Measurements from ENCODE around the gene CDYL2.

- no peak for TF ChIP-seq CTCF (IDR thresholded peaks at IDR 0.05; ENCODE audit: poor library complexity, severe bottlenecking)
- no peak for TF ChIP-seq RAD21 (conservative IDR thresholded peaks at IDR 0.05)
- TF ChIP-seq, protein P1, sequence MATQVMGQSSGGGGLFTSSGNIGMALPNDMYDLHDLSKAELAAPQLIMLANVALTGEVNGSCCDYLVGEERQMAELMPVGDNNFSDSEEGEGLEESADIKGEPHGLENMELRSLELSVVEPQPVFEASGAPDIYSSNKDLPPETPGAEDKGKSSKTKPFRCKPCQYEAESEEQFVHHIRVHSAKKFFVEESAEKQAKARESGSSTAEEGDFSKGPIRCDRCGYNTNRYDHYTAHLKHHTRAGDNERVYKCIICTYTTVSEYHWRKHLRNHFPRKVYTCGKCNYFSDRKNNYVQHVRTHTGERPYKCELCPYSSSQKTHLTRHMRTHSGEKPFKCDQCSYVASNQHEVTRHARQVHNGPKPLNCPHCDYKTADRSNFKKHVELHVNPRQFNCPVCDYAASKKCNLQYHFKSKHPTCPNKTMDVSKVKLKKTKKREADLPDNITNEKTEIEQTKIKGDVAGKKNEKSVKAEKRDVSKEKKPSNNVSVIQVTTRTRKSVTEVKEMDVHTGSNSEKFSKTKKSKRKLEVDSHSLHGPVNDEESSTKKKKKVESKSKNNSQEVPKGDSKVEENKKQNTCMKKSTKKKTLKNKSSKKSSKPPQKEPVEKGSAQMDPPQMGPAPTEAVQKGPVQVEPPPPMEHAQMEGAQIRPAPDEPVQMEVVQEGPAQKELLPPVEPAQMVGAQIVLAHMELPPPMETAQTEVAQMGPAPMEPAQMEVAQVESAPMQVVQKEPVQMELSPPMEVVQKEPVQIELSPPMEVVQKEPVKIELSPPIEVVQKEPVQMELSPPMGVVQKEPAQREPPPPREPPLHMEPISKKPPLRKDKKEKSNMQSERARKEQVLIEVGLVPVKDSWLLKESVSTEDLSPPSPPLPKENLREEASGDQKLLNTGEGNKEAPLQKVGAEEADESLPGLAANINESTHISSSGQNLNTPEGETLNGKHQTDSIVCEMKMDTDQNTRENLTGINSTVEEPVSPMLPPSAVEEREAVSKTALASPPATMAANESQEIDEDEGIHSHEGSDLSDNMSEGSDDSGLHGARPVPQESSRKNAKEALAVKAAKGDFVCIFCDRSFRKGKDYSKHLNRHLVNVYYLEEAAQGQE (IDR thresholded peaks at IDR 0.05; ENCODE audit: borderline replicate concordance) = no peak
Measured at GRCh38 chr16:80564394-80564793, 240.0 kb downstream of the CDYL2 start.
